ENCODE results near the gene JOSD2.

- TF ChIP-seq CTCF (conservative IDR thresholded peaks at IDR 0.05; ENCODE audit: low read depth, low read length) (no peak), EZH2 (IDR thresholded peaks at IDR 0.05; ENCODE audit: low read length, unreplicated experiment) (no peak), EZH2phosphoT487 (IDR thresholded peaks at IDR 0.05; ENCODE audit: borderline replicate concordance, low read length) (no peak)
These were observed 22.4 kb downstream of the JOSD2 start for GRCh38 chr19:50488389-50489194.
